ENCODE measurements around the gene RABGEF1.
"Not testable (repeated sequence)": the region's sequence is repeated elsewhere in the genome, so short reads cannot be mapped to it uniquely, and the experiment has no call there.

The RABGEF1 gene

GRCh38 chr7:66751945-66752344 is 11.4 kb downstream of the RABGEF1 start:
- in situ Hi-C loops (cut with MboI; ENCODE audit: low pct_unique_long_range_greater_than_20kb, low sequenced_read_pairs, unreplicated experiment) = no loop called here
- no peak for DNase-seq (ENCODE audit: low spot score)

GRCh38 chr7:66754541-66754940 is 14.0 kb downstream of the RABGEF1 start:
- TF ChIP-seq CTCF (IDR thresholded peaks at IDR 0.05; ENCODE audit: extremely low read depth, insufficient read depth, missing control alignments) = no peak
- in situ Hi-C loops (cut with MboI; ENCODE audit: low pct_unique_long_range_greater_than_20kb, low sequenced_read_pairs, unreplicated experiment) = no loop called here
- DNase-seq (ENCODE audit: low spot score) = no peak

More at GRCh38 chr7:66751945-66752344, 11.4 kb downstream of the RABGEF1 start:
- TF ChIP-seq CTCF (IDR thresholded peaks at IDR 0.05; ENCODE audit: extremely low read depth, insufficient read depth, missing control alignments) = no peak

- DNase-seq (ENCODE audit: low spot score); in situ Hi-C loops (cut with MboI; ENCODE audit: low pct_unique_long_range_greater_than_20kb, low sequenced_read_pairs, unreplicated experiment): not testable (repeated sequence)
Measured at GRCh38 chr7:66755059-66755458, 14.5 kb downstream of the RABGEF1 start.

GRCh38 chr7:66756227-66756626 is 15.7 kb downstream of the RABGEF1 start:
- DNase-seq (ENCODE audit: low spot score); in situ Hi-C loops (cut with MboI; ENCODE audit: low pct_unique_long_range_greater_than_20kb, low sequenced_read_pairs, unreplicated experiment): not testable (repeated sequence)

- no peak for DNase-seq (ENCODE audit: low spot score)
- in situ Hi-C loops (cut with MboI; ENCODE audit: low pct_unique_long_range_greater_than_20kb, low sequenced_read_pairs, unreplicated experiment) = no loop called here
- TF ChIP-seq CTCF (IDR thresholded peaks at IDR 0.05; ENCODE audit: extremely low read depth, insufficient read depth, missing control alignments) = no peak
Measured at GRCh38 chr7:66756889-66757288, 16.4 kb downstream of the RABGEF1 start.

GRCh38 chr7:66757939-66758338 is 17.4 kb downstream of the RABGEF1 start:
- in situ Hi-C loops (cut with MboI; ENCODE audit: low pct_unique_long_range_greater_than_20kb, low sequenced_read_pairs, unreplicated experiment) = no loop called here
- DNase-seq (ENCODE audit: low spot score) = no peak
- no peak for TF ChIP-seq CTCF (IDR thresholded peaks at IDR 0.05; ENCODE audit: extremely low read depth, insufficient read depth, missing control alignments)

GRCh38 chr7:66758950-66759628 is 18.6 kb downstream of the RABGEF1 start:
- DNase-seq (ENCODE audit: low spot score) = no peak
- in situ Hi-C loops (cut with MboI; ENCODE audit: low pct_unique_long_range_greater_than_20kb, low sequenced_read_pairs, unreplicated experiment) = no loop called here
- no peak for TF ChIP-seq CTCF (IDR thresholded peaks at IDR 0.05; ENCODE audit: extremely low read depth, insufficient read depth, missing control alignments)

- DNase-seq (ENCODE audit: low spot score); in situ Hi-C loops (cut with MboI; ENCODE audit: low pct_unique_long_range_greater_than_20kb, low sequenced_read_pairs, unreplicated experiment): not testable (repeated sequence)
Measured at GRCh38 chr7:66763183-66763582, 22.6 kb downstream of the RABGEF1 start.

- DNase-seq (ENCODE audit: low spot score); in situ Hi-C loops (cut with MboI; ENCODE audit: low pct_unique_long_range_greater_than_20kb, low sequenced_read_pairs, unreplicated experiment): not testable (repeated sequence)
Measured at GRCh38 chr7:66763633-66764355, 23.3 kb downstream of the RABGEF1 start.

GRCh38 chr7:66764905-66765304 is 24.4 kb downstream of the RABGEF1 start:
- in situ Hi-C loops (cut with MboI; ENCODE audit: low pct_unique_long_range_greater_than_20kb, low sequenced_read_pairs, unreplicated experiment); DNase-seq (ENCODE audit: low spot score): not testable (repeated sequence)

- DNase-seq (ENCODE audit: low spot score); in situ Hi-C loops (cut with MboI; ENCODE audit: low pct_unique_long_range_greater_than_20kb, low sequenced_read_pairs, unreplicated experiment): not testable (repeated sequence)
Measured at GRCh38 chr7:66765322-66766025, 24.9 kb downstream of the RABGEF1 start.
